Prostate gland (tissue), 2 donors: ENCODE measurements around the gene XRCC1.

ENCODE experiments used
- CTCF ChIP-seq, 4 experiments: fragments of 200-600 bp in 2 of 4; fragments of 450-650 bp in 2 of 4; sonication (generic) in 2 of 4; IDR thresholded peaks; 1 replicate in 3 of 4; 2 replicates in 1 of 4; pipeline ENCODE4 v1.5.1; 2016 to 2019; ENCODE audit warnings: antibody characterized with exemption in 4 of 4, mild to moderate bottlenecking in 2 of 4, moderate library complexity in 2 of 4
- POLR2A ChIP-seq: fragments of 450-650 bp; IDR thresholded peaks from one replicate; pipeline ENCODE4 v1.6.1; 2016; ENCODE audit warnings: antibody characterized with exemption, mild to moderate bottlenecking
- POLR2AphosphoS5 ChIP-seq: sonication (generic); formaldehyde crosslinking; IDR thresholded peaks from one replicate; pipeline ENCODE4 v1.6.1; 2017; ENCODE audit warnings: antibody characterized with exemption

- TF ChIP-seq POLR2AphosphoS5, result no peak
- TF ChIP-seq CTCF (IDR thresholded peaks at IDR 0.05), result no peak
- TF ChIP-seq POLR2A, result no peak
Observed at GRCh38 chr19:43605875-43606568, 30.7 kb upstream of the XRCC1 start.
